Measurements from ENCODE around the gene TRAF3IP1.

GRCh38 chr2:238289574-238289973 is 30.7 kb upstream of the TRAF3IP1 start:
- TF ChIP-seq TAF1 (IDR thresholded peaks at IDR 0.05; ENCODE audit: low read depth, low read length) (no peak), POLR2A (IDR thresholded peaks at IDR 0.05; ENCODE audit: low read depth, low read length) (no peak), POU2F2 (IDR thresholded peaks at IDR 0.05; ENCODE audit: low read depth, low read length) (no peak), POLR2AphosphoS5 (IDR thresholded peaks at IDR 0.05; ENCODE audit: low read depth, low read length) (no peak)
